Smooth muscle cell (in vitro differentiated cells): Measurements from ENCODE around the gene DNAJC12. TPM values are rescaled to one million over a fixed set of nuclear protein-coding genes. Genes with fewer than 3 reads are reported as not detected.

Experiments used
- DNase-seq: peaks from one replicate; lab custom pipeline; 2025; ENCODE audit not compliant: unreplicated experiment; lab: John Stamatoyannopoulos, UW
- H2AFZ ChIP-seq: fragments of 200-600 bp; sonication (generic); 2 replicates; pipeline ENCODE4 v1.6.0; 2016; ENCODE audit warnings: antibody characterized with exemption, low read depth, mild to moderate bottlenecking
- H3F3A ChIP-seq: fragments of 200-600 bp; sonication (generic); 2 replicates; pipeline ENCODE4 v1.6.0; 2017; ENCODE audit warnings: antibody characterized with exemption, low read depth
- H3K27ac ChIP-seq: fragments of 200-600 bp; sonication (generic); 2 replicates; pipeline ENCODE4 v1.5.1; 2016; ENCODE audit warnings: low read depth, mild to moderate bottlenecking
- H3K27me3 ChIP-seq: fragments of 200-600 bp; sonication (generic); 2 replicates; pipeline ENCODE4 v1.6.1; 2016; ENCODE audit warnings: low read depth, mild to moderate bottlenecking
- H3K36me3 ChIP-seq: fragments of 200-600 bp; sonication (generic); 2 replicates; pipeline ENCODE4 v1.5.1; 2016; ENCODE audit warnings: low read depth
- H3K4me1 ChIP-seq: fragments of 200-600 bp; sonication (generic); 2 replicates; pipeline ENCODE4 v1.5.1; 2016; ENCODE audit warnings: low read depth
- H3K4me2 ChIP-seq: fragments of 200-600 bp; sonication (generic); 2 replicates; pipeline ENCODE4 v1.6.0; 2016; ENCODE audit warnings: mild to moderate bottlenecking
- H3K4me3 ChIP-seq: fragments of 200-600 bp; sonication (generic); 2 replicates; pipeline ENCODE4 v1.5.1; 2016; ENCODE audit warnings: mild to moderate bottlenecking
- H3K79me2 ChIP-seq: fragments of 200-600 bp; sonication (generic); 2 replicates; pipeline ENCODE4 v1.6.0; 2016; ENCODE audit warnings: low read depth, mild to moderate bottlenecking
- H3K9ac ChIP-seq: fragments of 200-600 bp; sonication (generic); 2 replicates; pipeline ENCODE4 v1.6.0; 2016; ENCODE audit warnings: low read depth
- H3K9me3 ChIP-seq: fragments of 200-600 bp; sonication (generic); replicated peaks from 2 replicates; pipeline ENCODE4 v1.5.1; 2016; ENCODE audit warnings: low read depth
- H4K20me1 ChIP-seq: fragments of 200-600 bp; sonication (generic); 2 replicates; pipeline ENCODE4 v1.6.0; 2016; ENCODE audit warnings: low read depth
- CTCF ChIP-seq: fragments of 200-600 bp; sonication (generic); IDR thresholded peaks from 2 replicates; pipeline ENCODE4 v1.5.1; 2017; ENCODE audit warnings: borderline replicate concordance, mild to moderate bottlenecking, antibody characterized with exemption; ENCODE audit not compliant: insufficient read depth, poor library complexity, severe bottlenecking
- WGBS: methylation state at CpG from one replicate; pipeline ENCODE4 v1.1.7; 2016; ENCODE audit warnings: low lambda C conversion rate; 5-methylcytosine and 5-hydroxymethylcytosine counted together
- polyA plus RNA-seq: library from polyadenylated mRNA; unstranded; fragments of >200 nt; fragmentation: Nextera tagmentation; extraction: Ambion mirVana; gene quantifications from 2 replicates; pipeline ENCODE4 v1.2.1, GENCODE V29; 2016
- total RNA-seq: library from RNA; depleted of rRNA; stranded (reverse); fragments of >200 nt; gene quantifications from 2 replicates; pipeline ENCODE4 v1.2.3, GENCODE V29; 2014

The DNAJC12 gene
- total and polyA plus RNA-seq, 2 experiments from 2014 or later, result 0.82 to 2.1 TPM

- Histone ChIP-seq H2AFZ (no peak overlapping the region), H3K79me2 (no peaks in the 10 kb centered on the region), H3K27me3 (no peaks in the 10 kb centered on the region), H4K20me1 (no peaks in the 10 kb centered on the region), H3K9me3 (no peaks in the 10 kb centered on the region), H3K4me3 (no peak overlapping the region), H3K9ac (no peak overlapping the region), H3K4me1 (peaks cover 5% of the 10 kb centered on the region), H3K4me2 (no peak overlapping the region), H3F3A (no peaks in the 10 kb centered on the region), H3K36me3 (no peaks in the 10 kb centered on the region), H3K27ac (no peak overlapping the region)
- no peak for TF ChIP-seq CTCF
- no peak for DNase-seq
- 27% methylated on average over 2 of the region's 2 CpGs for WGBS
Measured at GRCh38 chr10:67851186-67851585, 13.2 kb upstream of the DNAJC12 start.

GRCh38 chr10:67849331-67850011 is 11.5 kb upstream of the DNAJC12 start:
- H3K27ac ChIP-seq, result peak overlapping the region; percentile 88
- H3K9me3 ChIP-seq, result no peaks in the 10 kb centered on the region
- no peaks in the 10 kb centered on the region for H3K36me3 ChIP-seq
- no peak for TF ChIP-seq CTCF
- H3K4me1 ChIP-seq, result peaks cover 5% of the 10 kb centered on the region
- no peaks in the 10 kb centered on the region for H3K79me2 ChIP-seq
- peak overlapping the region; percentile 62 for H3K4me3 ChIP-seq
- H3K9ac ChIP-seq, result peak overlapping the region; percentile 85
- peak; percentile 50 for DNase-seq
- H4K20me1 ChIP-seq, result no peaks in the 10 kb centered on the region
- 2% methylated on average over 36 of the region's 36 CpGs for WGBS
- H3K4me2 ChIP-seq, result peak overlapping the region; percentile 92
- peak overlapping the region; percentile 88 for H2AFZ ChIP-seq
- no peaks in the 10 kb centered on the region for H3F3A ChIP-seq
- H3K27me3 ChIP-seq, result no peaks in the 10 kb centered on the region

- no peak for DNase-seq
- Histone ChIP-seq H3F3A (no peaks in the 10 kb centered on the region), H2AFZ (no peak overlapping the region), H3K4me3 (no peak overlapping the region), H3K9me3 (no peaks in the 10 kb centered on the region), H3K36me3 (no peaks in the 10 kb centered on the region), H3K4me2 (no peak overlapping the region), H3K79me2 (no peaks in the 10 kb centered on the region), H3K9ac (no peak overlapping the region), H3K27me3 (no peaks in the 10 kb centered on the region), H3K4me1 (no peaks in the 10 kb centered on the region), H3K27ac (no peak overlapping the region), H4K20me1 (no peaks in the 10 kb centered on the region)
- no peak for TF ChIP-seq CTCF
- WGBS, result 93% methylated on average over 2 of the region's 2 CpGs
Measured at GRCh38 chr10:67843284-67843683, 5.3 kb upstream of the DNAJC12 start.

GRCh38 chr10:67841737-67842136 is 3.7 kb upstream of the DNAJC12 start:
- DNase-seq, result no peak
- H3K4me3 ChIP-seq, result no peak overlapping the region

More at GRCh38 chr10:67841737-67842136, 3.7 kb upstream of the DNAJC12 start:
- Histone ChIP-seq H3K4me2 (no peak overlapping the region), H3K9ac (no peak overlapping the region), H3K4me1 (no peaks in the 10 kb centered on the region), H3F3A (no peaks in the 10 kb centered on the region), H3K36me3 (no peaks in the 10 kb centered on the region), H3K27ac (no peak overlapping the region), H2AFZ (no peak overlapping the region), H4K20me1 (no peaks in the 10 kb centered on the region), H3K27me3 (no peaks in the 10 kb centered on the region), H3K9me3 (no peaks in the 10 kb centered on the region), H3K79me2 (no peaks in the 10 kb centered on the region)
- no peak for TF ChIP-seq CTCF
